Endodermal cell (in vitro differentiated cells): ENCODE results near the gene KRT75. TPM values are rescaled to one million over a fixed set of nuclear protein-coding genes. Genes with fewer than 3 reads are reported as not detected.

Source experiments
- DNase-seq: peaks from one replicate; pipeline ENCODE4 v3.0.0-alpha.2; 2017
- H3K27ac ChIP-seq: 2 replicates; pipeline ENCODE4 v1.5.1; 2013; ENCODE audit warnings: mild to moderate bottlenecking, low read depth, low read length, moderate library complexity
- H3K27me3 ChIP-seq: 2 replicates; pipeline ENCODE4 v1.6.1; 2013; ENCODE audit warnings: mild to moderate bottlenecking, low read length, moderate library complexity; ENCODE audit not compliant: insufficient read depth, control insufficient read depth, poor library complexity, severe bottlenecking
- H3K36me3 ChIP-seq: 2 replicates; pipeline ENCODE4 v1.7.0; 2013; ENCODE audit warnings: mild to moderate bottlenecking, low read length, moderate library complexity; ENCODE audit not compliant: control insufficient read depth, insufficient read depth
- H3K4me1 ChIP-seq: one replicate; pipeline ENCODE4 v1.7.0; 2013; ENCODE audit warnings: low read length; ENCODE audit not compliant: control insufficient read depth, insufficient read depth
- H3K4me3 ChIP-seq: 2 replicates; pipeline ENCODE4 v1.5.1; 2013; ENCODE audit warnings: mild to moderate bottlenecking, low read length, moderate library complexity
- H3K9ac ChIP-seq: 2 replicates; pipeline ENCODE4 v1.6.1; 2013; ENCODE audit warnings: mild to moderate bottlenecking, low read length, moderate library complexity; ENCODE audit not compliant: poor library complexity, severe bottlenecking; ENCODE audit errors: extremely low read depth
- H3K9me3 ChIP-seq: 2 replicates; pipeline ENCODE4 v1.6.1; 2013; ENCODE audit warnings: mild to moderate bottlenecking, low read length, moderate library complexity; ENCODE audit not compliant: control insufficient read depth
- H3K27ac Mint-ChIP-seq: 2 replicates; pipeline ENCODE4 v1.8.0; 2020; ENCODE audit warnings: mixed read lengths
- H3K27me3 Mint-ChIP-seq: 2 replicates; pipeline ENCODE4 v1.8.0; 2021; ENCODE audit warnings: mild to moderate bottlenecking, mixed read lengths; ENCODE audit not compliant: insufficient read depth
- H3K36me3 Mint-ChIP-seq: 2 replicates; pipeline ENCODE4 v1.8.0; 2020; ENCODE audit warnings: low read depth, mixed read lengths
- H3K4me1 Mint-ChIP-seq: 2 replicates; pipeline ENCODE4 v1.8.0; 2020; ENCODE audit warnings: mixed read lengths
- H3K4me3 Mint-ChIP-seq: 2 replicates; pipeline ENCODE4 v1.8.0; 2020; ENCODE audit warnings: mild to moderate bottlenecking, moderate library complexity, mixed read lengths
- H3K9me3 Mint-ChIP-seq: 2 replicates; pipeline ENCODE4 v1.8.0; 2020; ENCODE audit warnings: mild to moderate bottlenecking, mixed read lengths
- WGBS, 2 experiments: methylation state at CpG; one replicate each; pipeline versions ENCODE4 v1.1.5 to v1.1.7; 2013; ENCODE audit warnings: missing lambda C conversion rate in 2 of 2, mixed read lengths in 1 of 2; ENCODE audit not compliant: insufficient coverage in 1 of 2, insufficient read length in 1 of 2; 5-methylcytosine and 5-hydroxymethylcytosine counted together
- long read RNA-seq, 4 experiments: library from polyadenylated mRNA in 2 of 4; library from RNA in 1 of 4; library from capped mRNA in 1 of 4; stranded (forward) in 3 of 4; unstranded in 1 of 4; transcript quantifications; one replicate each; pipeline ENCODE4 v2.0.0, GENCODE V29; 2020 to 2021; ENCODE audit warnings: inconsistent platforms in 1 of 4
- polyA plus RNA-seq, 2 experiments: library from polyadenylated mRNA; stranded (reverse); fragments of 50-300 nt; gene quantifications; one replicate each; pipeline ENCODE4 v1.2.3, GENCODE V29; 2013
- total RNA-seq, 2 donors: library from RNA; stranded (reverse); fragmentation: NEBNext Ultra II Directional in 1 of 2; extraction: Animal tissue kit (Norgen Biotek cat#: 25700) in 1 of 2; gene quantifications; 2 replicates in 1 of 2; 3 replicates in 1 of 2; pipeline ENCODE4 v1.2.1, GENCODE V29; 2021
- TF ChIP-seq, protein P1 (sequence below): fragments of 200-600 bp; sonication (generic); conservative IDR thresholded peaks from 2 replicates; pipeline ENCODE4 v1.5.0; 2021; ENCODE audit warnings: antibody characterized with exemption, mild to moderate bottlenecking

Gene KRT75
- total RNA-seq = not detected
- polyA plus RNA-seq (2013, experiment 1 of 2) = not detected
- polyA plus RNA-seq (2013, experiment 2 of 2) = not detected
- long read RNA-seq, experiment 1 = 0 reads
- long read RNA-seq, experiment 2 = 0 reads
- long read RNA-seq, experiment 3 = 0 reads
- long read RNA-seq, experiment 4 = 0 reads

DNA sequence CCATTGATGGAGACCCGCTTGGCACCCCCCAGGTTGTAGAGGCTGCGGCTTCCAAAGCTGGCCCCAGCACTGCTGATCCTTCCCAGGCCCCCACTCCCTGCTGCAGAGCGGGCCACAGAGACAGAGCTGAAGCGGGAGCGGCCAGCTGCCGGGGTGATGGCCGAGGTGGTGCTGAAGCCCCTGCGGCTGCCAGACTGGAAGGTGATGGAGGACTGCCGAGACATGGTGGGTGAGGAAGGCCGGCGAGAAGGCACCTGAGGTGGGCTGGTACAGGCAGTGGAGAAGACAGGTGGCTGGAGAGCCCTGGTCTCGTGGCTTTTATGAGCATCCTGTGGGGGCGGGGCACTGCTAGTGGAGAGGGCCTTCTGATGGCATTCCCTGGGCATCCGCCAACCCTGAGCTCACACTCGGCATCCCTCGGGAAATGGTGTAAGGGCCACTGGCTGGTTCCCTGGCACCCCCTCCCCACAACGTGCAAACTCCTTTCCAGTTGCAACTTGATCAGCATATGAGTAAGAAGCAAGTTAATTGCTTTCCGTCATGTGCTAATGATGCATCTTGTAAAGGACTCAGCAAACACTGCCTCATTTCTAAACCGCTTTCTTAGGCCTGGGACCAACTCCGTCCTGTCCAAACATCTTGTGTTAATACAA lies at the start of gene KRT75:
TSS of gene KRT75 (minus strand) at position 291 of the 653 bp plus-strand sequence. CDS start at position 224, 67 bp downstream.
- no peak within 1 kb of the TSS for H3K4me3 ChIP-seq
- H3K4me1 Mint-ChIP-seq = no peaks in the 10 kb centered on the region
- 85 to 91% methylated on average over 16 to 20 of the region's 20 CpGs for WGBS, 2 experiments
- no peak within 1 kb of the TSS for H3K9ac ChIP-seq
- no peak within 1 kb of the TSS for H3K27ac ChIP-seq
- no peak within 1 kb of the TSS for H3K4me3 Mint-ChIP-seq
- no peaks in the 10 kb centered on the region for H3K4me1 ChIP-seq
- H3K9me3 Mint-ChIP-seq = no peaks in the 10 kb centered on the region
- no peaks in the 10 kb centered on the region for H3K36me3 ChIP-seq
- peaks cover 12% of the 10 kb centered on the region for H3K27me3 ChIP-seq
- no peaks in the 10 kb centered on the region for H3K9me3 ChIP-seq
- no peaks in the 10 kb centered on the region for H3K36me3 Mint-ChIP-seq
- TF ChIP-seq, protein P1, sequence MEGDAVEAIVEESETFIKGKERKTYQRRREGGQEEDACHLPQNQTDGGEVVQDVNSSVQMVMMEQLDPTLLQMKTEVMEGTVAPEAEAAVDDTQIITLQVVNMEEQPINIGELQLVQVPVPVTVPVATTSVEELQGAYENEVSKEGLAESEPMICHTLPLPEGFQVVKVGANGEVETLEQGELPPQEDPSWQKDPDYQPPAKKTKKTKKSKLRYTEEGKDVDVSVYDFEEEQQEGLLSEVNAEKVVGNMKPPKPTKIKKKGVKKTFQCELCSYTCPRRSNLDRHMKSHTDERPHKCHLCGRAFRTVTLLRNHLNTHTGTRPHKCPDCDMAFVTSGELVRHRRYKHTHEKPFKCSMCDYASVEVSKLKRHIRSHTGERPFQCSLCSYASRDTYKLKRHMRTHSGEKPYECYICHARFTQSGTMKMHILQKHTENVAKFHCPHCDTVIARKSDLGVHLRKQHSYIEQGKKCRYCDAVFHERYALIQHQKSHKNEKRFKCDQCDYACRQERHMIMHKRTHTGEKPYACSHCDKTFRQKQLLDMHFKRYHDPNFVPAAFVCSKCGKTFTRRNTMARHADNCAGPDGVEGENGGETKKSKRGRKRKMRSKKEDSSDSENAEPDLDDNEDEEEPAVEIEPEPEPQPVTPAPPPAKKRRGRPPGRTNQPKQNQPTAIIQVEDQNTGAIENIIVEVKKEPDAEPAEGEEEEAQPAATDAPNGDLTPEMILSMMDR = no peak
- no peak within 1 kb of the TSS for H3K27ac Mint-ChIP-seq
- peak; percentile 32 for DNase-seq
- peaks cover 23% of the 10 kb centered on the region for H3K27me3 Mint-ChIP-seq

DNA sequence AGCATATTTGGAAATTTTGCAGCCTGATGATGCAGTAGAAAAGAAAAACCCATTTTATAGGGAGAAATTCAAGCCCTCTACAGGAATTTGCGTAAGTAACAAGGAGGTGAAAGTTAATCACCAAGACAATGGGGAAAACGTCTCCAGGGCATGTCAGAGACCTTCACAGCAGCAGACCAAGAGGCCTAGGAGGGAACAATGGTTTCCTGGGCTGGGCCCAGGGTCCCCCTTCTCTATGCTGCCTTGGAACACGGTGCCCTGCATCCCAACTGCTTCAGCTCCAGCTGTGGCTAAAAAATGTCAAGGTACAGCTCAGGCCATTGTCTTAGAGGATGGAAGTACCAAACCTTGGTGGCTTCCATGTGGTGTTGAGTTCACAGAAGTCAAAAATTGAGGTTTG lies 45.9 kb upstream of the KRT75 start:
- no peak overlapping the region for H3K27ac ChIP-seq
- no peaks in the 10 kb centered on the region for H3K36me3 ChIP-seq
- peaks cover 25% of the 10 kb centered on the region for H3K9me3 ChIP-seq
- Mint-ChIP-seq H3K27me3 (peaks cover 12% of the 10 kb centered on the region), H3K4me1 (no peaks in the 10 kb centered on the region), H3K9me3 (peaks cover 18% of the 10 kb centered on the region), H3K36me3 (no peaks in the 10 kb centered on the region), H3K27ac (no peak overlapping the region), H3K4me3 (no peak overlapping the region)
- H3K4me3 ChIP-seq = no peak overlapping the region
- TF ChIP-seq, protein P1 = no peak
- H3K27me3 ChIP-seq = no peaks in the 10 kb centered on the region
- no peak overlapping the region for H3K9ac ChIP-seq
- H3K4me1 ChIP-seq = no peaks in the 10 kb centered on the region
- 73 to 78% methylated on average over 2 to 3 of the region's 3 CpGs for WGBS, 2 experiments
- DNase-seq = no peak

DNA sequence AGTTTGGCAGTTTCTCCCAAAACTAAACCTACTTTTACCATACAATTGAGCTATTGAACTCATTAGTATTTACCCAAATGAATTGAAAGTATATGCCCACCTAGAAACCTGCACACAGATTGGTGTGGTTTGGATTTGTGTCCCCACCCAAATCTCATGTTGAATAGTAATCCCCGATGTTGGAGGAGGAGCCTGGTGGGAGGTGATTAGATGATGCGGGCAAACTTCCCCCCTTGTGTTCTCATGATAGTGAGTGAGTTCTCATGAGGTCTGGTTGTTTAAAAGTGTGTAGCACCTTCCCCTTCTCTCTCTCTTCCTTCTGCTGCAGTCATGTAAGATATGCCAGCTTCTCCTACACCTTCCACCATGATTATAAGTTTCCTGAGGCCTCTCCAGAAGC lies 43.5 kb upstream of the KRT75 start:
- Mint-ChIP-seq H3K36me3 (no peaks in the 10 kb centered on the region), H3K9me3 (peaks cover 18% of the 10 kb centered on the region), H3K27ac (no peak overlapping the region), H3K27me3 (no peaks in the 10 kb centered on the region), H3K4me1 (no peaks in the 10 kb centered on the region), H3K4me3 (no peak overlapping the region)
- no peaks in the 10 kb centered on the region for H3K27me3 ChIP-seq
- no peak overlapping the region for H3K9ac ChIP-seq
- 100% methylated on average over 1 of the region's 2 CpGs; no CpG with 5 or more reads in 1 of the 2 experiments for WGBS, 2 experiments
- no peak for DNase-seq
- H3K27ac ChIP-seq = no peak overlapping the region
- no peaks in the 10 kb centered on the region for H3K4me1 ChIP-seq
- peaks cover 18% of the 10 kb centered on the region for H3K9me3 ChIP-seq
- no peak overlapping the region for H3K4me3 ChIP-seq
- H3K36me3 ChIP-seq = no peaks in the 10 kb centered on the region
- TF ChIP-seq, protein P1 = no peak
